Measurements from ENCODE around the gene RGSL1. TPM values are rescaled to one million over a fixed set of nuclear protein-coding genes. Genes with fewer than 3 reads are reported as not detected.

The RGSL1 gene
- total and polyA plus RNA-seq, 7 donors, result not detected

DNA sequence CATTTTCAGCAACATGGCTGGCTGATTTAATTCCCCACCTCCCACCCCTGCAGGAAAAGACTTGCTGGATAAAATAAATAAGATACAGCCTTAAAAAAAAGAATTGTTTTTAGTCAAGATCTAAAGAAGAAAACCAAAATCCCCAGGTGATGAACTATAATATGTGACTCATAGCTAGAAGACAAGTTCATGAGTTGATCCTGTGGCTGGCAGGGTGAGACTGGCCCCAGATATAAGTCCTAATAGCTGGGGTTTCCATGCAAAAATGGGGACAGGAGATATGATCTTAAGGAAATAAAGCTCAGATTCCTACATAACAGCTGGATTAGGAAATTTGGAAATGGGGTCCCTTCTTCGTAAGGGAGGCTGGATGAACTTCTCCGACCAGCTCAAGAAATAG is 21.9 kb upstream of the RGSL1 start:
- TF ChIP-seq, protein P1, sequence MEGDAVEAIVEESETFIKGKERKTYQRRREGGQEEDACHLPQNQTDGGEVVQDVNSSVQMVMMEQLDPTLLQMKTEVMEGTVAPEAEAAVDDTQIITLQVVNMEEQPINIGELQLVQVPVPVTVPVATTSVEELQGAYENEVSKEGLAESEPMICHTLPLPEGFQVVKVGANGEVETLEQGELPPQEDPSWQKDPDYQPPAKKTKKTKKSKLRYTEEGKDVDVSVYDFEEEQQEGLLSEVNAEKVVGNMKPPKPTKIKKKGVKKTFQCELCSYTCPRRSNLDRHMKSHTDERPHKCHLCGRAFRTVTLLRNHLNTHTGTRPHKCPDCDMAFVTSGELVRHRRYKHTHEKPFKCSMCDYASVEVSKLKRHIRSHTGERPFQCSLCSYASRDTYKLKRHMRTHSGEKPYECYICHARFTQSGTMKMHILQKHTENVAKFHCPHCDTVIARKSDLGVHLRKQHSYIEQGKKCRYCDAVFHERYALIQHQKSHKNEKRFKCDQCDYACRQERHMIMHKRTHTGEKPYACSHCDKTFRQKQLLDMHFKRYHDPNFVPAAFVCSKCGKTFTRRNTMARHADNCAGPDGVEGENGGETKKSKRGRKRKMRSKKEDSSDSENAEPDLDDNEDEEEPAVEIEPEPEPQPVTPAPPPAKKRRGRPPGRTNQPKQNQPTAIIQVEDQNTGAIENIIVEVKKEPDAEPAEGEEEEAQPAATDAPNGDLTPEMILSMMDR (IDR thresholded peaks at IDR 0.05), result no peak
- intact Hi-C loops (cut with DNase I), result no loop called here
- Histone ChIP-seq H3K27me3 (ENCODE audit: insufficient read depth in 3 of 3, low read length in 2 of 3) (no peaks in the 10 kb centered on the region), H3K36me3 (ENCODE audit: insufficient read depth in 1 of 2, low read depth in 1 of 2) (no peaks in the 10 kb centered on the region), H3K27ac (no peak overlapping the region), H3K4me1 (no peaks in the 10 kb centered on the region), H3K9me3 (no peaks in the 10 kb centered on the region), H3K4me3 (no peak overlapping the region)
- DNase-seq, result no peak
- 73 to 81% (median 79%) methylated on average over 2 of the region's 2 CpGs for WGBS, 3 donors
- no peak for ATAC-seq

DNA sequence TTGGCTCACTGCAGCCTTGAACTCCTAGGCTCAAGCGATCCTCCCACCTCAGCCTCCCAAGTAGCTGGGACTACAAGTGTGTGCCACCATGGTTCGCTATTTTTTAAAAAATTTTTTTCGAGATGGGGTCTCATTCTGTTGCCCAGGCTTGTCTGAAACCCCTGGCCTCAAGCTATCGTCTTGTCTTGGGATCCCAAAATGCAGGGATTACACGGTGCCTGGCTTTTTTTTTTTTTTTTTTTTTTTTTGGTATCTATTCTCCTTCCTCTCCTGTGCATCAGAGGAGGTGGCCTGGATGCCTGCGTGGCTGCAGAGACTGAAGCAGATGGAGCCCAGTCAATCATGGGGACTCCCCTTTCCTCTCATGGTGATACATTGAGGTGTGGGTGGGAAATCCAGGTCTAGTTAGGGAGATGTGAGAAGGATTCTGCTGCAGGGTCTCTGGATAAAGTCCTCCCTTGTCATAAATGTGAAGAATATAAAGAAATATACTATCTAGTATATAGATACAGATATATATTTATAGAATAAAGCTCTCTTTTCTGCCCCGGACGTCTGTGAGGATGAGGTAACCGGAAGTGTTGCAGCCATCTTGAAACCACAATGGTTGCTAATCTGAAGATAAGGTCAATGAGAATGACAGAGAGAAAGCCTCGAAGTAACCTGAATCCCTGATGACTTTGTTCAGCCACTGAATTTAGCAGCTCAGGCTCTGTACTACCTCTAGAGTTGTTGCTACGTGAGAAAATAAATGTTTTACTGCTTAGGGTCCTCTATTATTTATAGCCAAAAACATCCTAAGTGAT is 19.5 kb upstream of the RGSL1 start:
- ATAC-seq, result no peak
- intact Hi-C loops (cut with DNase I), result no loop called here
- WGBS, 3 donors, result 68 to 75% (median 69%) methylated on average over 11 of the region's 11 CpGs

DNA sequence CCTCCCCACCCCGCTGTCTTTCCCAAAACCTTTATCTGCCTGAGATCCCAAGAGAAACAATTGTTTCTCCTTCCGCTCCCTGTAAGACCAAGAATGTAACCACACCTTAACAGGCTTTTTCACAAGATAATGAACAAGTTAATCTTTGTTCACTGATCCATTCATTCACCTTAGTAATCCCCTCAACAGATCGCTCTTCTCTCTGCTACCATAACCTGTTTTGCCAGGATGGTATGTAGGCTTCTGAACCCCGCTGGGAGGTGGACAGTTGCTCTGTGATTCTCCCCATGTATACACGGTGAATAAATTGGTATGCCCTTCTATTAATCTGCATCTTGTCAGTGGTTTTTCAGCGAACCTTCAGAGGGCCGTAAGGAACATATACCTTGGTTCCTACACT is 18.7 kb upstream of the RGSL1 start:
- Histone ChIP-seq H3K36me3 (ENCODE audit: insufficient read depth in 1 of 2, low read depth in 1 of 2) (no peaks in the 10 kb centered on the region), H3K4me1 (no peaks in the 10 kb centered on the region), H3K27ac (no peak overlapping the region), H3K9me3 (no peaks in the 10 kb centered on the region), H3K27me3 (ENCODE audit: insufficient read depth in 3 of 3, low read length in 2 of 3) (no peaks in the 10 kb centered on the region), H3K4me3 (no peak overlapping the region)
- TF ChIP-seq, protein P1 (IDR thresholded peaks at IDR 0.05), result no peak
- no peak for DNase-seq
- WGBS, 3 donors, result 91 to 94% (median 92%) methylated on average over 7 of the region's 7 CpGs
- intact Hi-C loops (cut with DNase I), result no loop called here
- ATAC-seq, result no peak

More for the DNA sequence above, 19.5 kb upstream of the RGSL1 start:
- H3K27ac ChIP-seq, result no peak overlapping the region
- H3K9me3 ChIP-seq, result no peaks in the 10 kb centered on the region
- H3K27me3 ChIP-seq (ENCODE audit: insufficient read depth in 3 of 3, low read length in 2 of 3), result no peaks in the 10 kb centered on the region
- TF ChIP-seq, protein P1 (IDR thresholded peaks at IDR 0.05), result no peak
- H3K4me3 ChIP-seq, result no peak overlapping the region
- H3K4me1 ChIP-seq, result no peaks in the 10 kb centered on the region
- no peak for DNase-seq
- no peaks in the 10 kb centered on the region for H3K36me3 ChIP-seq (ENCODE audit: insufficient read depth in 1 of 2, low read depth in 1 of 2)

DNA sequence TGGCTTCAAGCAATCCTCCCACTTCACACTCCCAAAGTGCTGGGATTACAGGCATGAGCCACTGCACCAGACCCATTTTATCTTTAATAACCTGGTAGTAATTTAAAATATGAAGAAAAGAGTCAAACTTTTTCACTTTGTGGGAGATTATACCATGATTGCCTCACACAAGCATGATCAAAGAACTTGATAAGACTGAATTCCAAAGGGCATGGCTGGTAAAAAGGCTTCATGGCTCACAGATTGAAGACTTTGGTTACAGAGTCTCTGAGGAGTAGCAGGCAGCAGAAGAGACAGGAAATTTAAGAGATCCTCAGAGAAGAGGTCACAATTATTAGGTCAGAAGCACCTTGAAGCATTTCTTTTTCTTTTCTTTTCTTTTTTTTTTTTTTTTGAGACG is 16.4 kb upstream of the RGSL1 start:
- DNase-seq, result no peak
- ATAC-seq, result no peak
- WGBS, 3 donors, result 88 to 100% (median 92%) methylated on average over 1 of the region's 1 CpG
- Histone ChIP-seq H3K27ac (no peak overlapping the region), H3K4me1 (no peaks in the 10 kb centered on the region), H3K27me3 (ENCODE audit: insufficient read depth in 3 of 3, low read length in 2 of 3) (peaks cover 0 to 2% (median 0%) of the 10 kb centered on the region in 3 donors), H3K4me3 (no peak overlapping the region), H3K9me3 (no peaks in the 10 kb centered on the region), H3K36me3 (ENCODE audit: insufficient read depth in 1 of 2, low read depth in 1 of 2) (no peaks in the 10 kb centered on the region)
- TF ChIP-seq, protein P1 (IDR thresholded peaks at IDR 0.05), result no peak
- intact Hi-C loops (cut with DNase I), result no loop called here

DNA sequence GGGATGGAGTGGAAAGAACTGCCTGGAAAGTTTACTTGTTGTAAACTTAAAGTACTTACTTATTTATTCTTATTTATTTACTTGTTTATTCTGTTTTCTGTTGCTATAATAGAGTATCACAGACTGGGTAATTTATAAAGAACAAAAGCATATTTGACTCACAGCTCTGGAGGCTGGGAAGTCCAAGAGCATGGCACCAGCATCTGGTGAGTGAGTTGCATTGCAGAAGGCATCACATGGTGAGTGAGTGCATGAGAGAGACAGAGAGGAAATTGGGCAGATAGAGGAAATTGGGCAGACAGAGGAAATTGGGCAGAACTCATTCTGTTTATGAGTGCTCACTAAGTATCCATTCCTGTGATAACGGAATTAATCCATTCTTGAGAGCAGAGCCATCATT is 11.6 kb upstream of the RGSL1 start:
- peaks cover 0 to 2% (median 0%) of the 10 kb centered on the region in 3 donors for H3K27me3 ChIP-seq (ENCODE audit: insufficient read depth in 3 of 3, low read length in 2 of 3)
- H3K27ac ChIP-seq, result no peak overlapping the region
- H3K9me3 ChIP-seq, result no peaks in the 10 kb centered on the region
- H3K4me1 ChIP-seq, result no peaks in the 10 kb centered on the region
- ATAC-seq, result no peak
- H3K36me3 ChIP-seq (ENCODE audit: insufficient read depth in 1 of 2, low read depth in 1 of 2), result no peaks in the 10 kb centered on the region
- WGBS, 3 donors, result 80 to 96% (median 93%) methylated on average over 1 of the region's 1 CpG
- no peak for DNase-seq
- TF ChIP-seq, protein P1 (IDR thresholded peaks at IDR 0.05), result no peak
- no peak overlapping the region for H3K4me3 ChIP-seq
- intact Hi-C loops (cut with DNase I), result no loop called here
